ENCODE data around the gene LSP1. TPM values are rescaled to one million over a fixed set of nuclear protein-coding genes. Genes with fewer than 3 reads are reported as not detected.

LSP1 gene
- total and polyA plus RNA-seq, 2 of the 8 experiments (the other 6 are each of a cell fraction or from before 2014, with no cell fraction given), result 0.03 TPM; not detected in 1

DNA sequence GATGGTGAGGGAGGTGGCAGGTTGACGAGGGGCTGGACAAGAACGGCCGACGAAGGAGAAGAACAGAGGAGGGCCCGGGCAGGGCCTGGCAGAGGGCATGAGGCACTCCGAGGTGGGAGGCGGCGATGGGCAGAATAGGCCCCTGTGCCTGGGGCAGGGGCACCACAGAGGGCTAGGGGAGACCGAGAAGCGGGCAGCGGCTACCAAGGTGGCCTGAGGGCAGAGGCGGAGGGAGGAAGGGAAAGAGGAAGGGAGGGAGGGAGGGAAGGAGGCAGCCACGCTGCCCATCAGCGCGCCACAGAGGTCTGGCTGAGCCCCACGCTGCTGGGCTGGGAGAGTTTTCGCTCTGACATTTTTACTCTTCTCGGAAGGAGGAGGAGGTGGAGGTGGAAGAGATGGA, 11.3 kb downstream of the LSP1 start (continued):
- TF ChIP-seq MAX (IDR thresholded peaks at IDR 0.05), result no peak
- no peak for TF ChIP-seq SP1 (IDR thresholded peaks at IDR 0.05; ENCODE audit: low read depth, low read length)
- TF ChIP-seq, protein P1, sequence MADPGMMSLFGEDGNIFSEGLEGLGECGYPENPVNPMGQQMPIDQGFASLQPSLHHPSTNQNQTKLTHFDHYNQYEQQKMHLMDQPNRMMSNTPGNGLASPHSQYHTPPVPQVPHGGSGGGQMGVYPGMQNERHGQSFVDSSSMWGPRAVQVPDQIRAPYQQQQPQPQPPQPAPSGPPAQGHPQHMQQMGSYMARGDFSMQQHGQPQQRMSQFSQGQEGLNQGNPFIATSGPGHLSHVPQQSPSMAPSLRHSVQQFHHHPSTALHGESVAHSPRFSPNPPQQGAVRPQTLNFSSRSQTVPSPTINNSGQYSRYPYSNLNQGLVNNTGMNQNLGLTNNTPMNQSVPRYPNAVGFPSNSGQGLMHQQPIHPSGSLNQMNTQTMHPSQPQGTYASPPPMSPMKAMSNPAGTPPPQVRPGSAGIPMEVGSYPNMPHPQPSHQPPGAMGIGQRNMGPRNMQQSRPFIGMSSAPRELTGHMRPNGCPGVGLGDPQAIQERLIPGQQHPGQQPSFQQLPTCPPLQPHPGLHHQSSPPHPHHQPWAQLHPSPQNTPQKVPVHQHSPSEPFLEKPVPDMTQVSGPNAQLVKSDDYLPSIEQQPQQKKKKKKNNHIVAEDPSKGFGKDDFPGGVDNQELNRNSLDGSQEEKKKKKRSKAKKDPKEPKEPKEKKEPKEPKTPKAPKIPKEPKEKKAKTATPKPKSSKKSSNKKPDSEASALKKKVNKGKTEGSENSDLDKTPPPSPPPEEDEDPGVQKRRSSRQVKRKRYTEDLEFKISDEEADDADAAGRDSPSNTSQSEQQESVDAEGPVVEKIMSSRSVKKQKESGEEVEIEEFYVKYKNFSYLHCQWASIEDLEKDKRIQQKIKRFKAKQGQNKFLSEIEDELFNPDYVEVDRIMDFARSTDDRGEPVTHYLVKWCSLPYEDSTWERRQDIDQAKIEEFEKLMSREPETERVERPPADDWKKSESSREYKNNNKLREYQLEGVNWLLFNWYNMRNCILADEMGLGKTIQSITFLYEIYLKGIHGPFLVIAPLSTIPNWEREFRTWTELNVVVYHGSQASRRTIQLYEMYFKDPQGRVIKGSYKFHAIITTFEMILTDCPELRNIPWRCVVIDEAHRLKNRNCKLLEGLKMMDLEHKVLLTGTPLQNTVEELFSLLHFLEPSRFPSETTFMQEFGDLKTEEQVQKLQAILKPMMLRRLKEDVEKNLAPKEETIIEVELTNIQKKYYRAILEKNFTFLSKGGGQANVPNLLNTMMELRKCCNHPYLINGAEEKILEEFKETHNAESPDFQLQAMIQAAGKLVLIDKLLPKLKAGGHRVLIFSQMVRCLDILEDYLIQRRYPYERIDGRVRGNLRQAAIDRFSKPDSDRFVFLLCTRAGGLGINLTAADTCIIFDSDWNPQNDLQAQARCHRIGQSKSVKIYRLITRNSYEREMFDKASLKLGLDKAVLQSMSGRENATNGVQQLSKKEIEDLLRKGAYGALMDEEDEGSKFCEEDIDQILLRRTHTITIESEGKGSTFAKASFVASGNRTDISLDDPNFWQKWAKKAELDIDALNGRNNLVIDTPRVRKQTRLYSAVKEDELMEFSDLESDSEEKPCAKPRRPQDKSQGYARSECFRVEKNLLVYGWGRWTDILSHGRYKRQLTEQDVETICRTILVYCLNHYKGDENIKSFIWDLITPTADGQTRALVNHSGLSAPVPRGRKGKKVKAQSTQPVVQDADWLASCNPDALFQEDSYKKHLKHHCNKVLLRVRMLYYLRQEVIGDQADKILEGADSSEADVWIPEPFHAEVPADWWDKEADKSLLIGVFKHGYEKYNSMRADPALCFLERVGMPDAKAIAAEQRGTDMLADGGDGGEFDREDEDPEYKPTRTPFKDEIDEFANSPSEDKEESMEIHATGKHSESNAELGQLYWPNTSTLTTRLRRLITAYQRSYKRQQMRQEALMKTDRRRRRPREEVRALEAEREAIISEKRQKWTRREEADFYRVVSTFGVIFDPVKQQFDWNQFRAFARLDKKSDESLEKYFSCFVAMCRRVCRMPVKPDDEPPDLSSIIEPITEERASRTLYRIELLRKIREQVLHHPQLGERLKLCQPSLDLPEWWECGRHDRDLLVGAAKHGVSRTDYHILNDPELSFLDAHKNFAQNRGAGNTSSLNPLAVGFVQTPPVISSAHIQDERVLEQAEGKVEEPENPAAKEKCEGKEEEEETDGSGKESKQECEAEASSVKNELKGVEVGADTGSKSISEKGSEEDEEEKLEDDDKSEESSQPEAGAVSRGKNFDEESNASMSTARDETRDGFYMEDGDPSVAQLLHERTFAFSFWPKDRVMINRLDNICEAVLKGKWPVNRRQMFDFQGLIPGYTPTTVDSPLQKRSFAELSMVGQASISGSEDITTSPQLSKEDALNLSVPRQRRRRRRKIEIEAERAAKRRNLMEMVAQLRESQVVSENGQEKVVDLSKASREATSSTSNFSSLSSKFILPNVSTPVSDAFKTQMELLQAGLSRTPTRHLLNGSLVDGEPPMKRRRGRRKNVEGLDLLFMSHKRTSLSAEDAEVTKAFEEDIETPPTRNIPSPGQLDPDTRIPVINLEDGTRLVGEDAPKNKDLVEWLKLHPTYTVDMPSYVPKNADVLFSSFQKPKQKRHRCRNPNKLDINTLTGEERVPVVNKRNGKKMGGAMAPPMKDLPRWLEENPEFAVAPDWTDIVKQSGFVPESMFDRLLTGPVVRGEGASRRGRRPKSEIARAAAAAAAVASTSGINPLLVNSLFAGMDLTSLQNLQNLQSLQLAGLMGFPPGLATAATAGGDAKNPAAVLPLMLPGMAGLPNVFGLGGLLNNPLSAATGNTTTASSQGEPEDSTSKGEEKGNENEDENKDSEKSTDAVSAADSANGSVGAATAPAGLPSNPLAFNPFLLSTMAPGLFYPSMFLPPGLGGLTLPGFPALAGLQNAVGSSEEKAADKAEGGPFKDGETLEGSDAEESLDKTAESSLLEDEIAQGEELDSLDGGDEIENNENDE (IDR thresholded peaks at IDR 0.05; ENCODE audit: insufficient replicate concordance, low read length), result no peak
- TF ChIP-seq GTF2F1 (IDR thresholded peaks at IDR 0.05; ENCODE audit: borderline replicate concordance, low read depth, low read length), result no peak
- no peak for TF ChIP-seq EZH2 (IDR thresholded peaks at IDR 0.05; ENCODE audit: low read depth, low read length, severe bottlenecking)
- TF ChIP-seq CHD2 (IDR thresholded peaks at IDR 0.05; ENCODE audit: low read length), result no peak
- TF ChIP-seq SP2 (IDR thresholded peaks at IDR 0.05; ENCODE audit: low read length), result no peak
- TF ChIP-seq NRF1 (IDR thresholded peaks at IDR 0.05; ENCODE audit: low read depth, low read length), result no peak

Data from H1 (cell line).